ENCODE data around the gene C1orf35. TPM values are rescaled to one million over a fixed set of nuclear protein-coding genes. Genes with fewer than 3 reads are reported as not detected.

C1orf35 gene
- total and polyA plus RNA-seq, 7 donors = 3.6 to 8.2 (median 5.7) TPM

DNA sequence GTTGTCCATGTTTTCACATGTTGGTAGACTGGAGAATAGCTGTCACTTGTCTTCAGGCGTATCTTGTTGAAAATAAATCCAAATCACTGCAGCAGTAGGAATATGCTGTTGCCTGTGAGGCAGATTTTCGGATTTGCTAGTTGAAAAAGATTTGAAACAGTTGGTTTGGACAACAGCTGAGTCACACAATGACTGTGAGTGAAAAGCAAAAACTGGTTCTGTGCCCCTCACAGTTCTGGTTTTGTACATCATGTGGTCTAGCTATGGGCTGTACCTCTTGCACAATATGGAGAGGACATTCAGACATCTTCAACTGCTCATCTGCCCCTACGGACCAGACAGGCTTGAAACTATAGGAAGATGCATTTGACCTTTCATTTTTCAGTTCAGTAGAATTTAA lies 18.8 kb downstream of the C1orf35 start:
- peak overlapping the region; percentile 100 for H3K27ac ChIP-seq
- H3K27me3 ChIP-seq (ENCODE audit: insufficient read depth in 3 of 3, low read length in 2 of 3) = no peaks in the 10 kb centered on the region
- H3K4me3 ChIP-seq = peak overlapping the region; percentile 99
- intact Hi-C loops (cut with DNase I) = loop anchor here in 1 of 2 donors (2.0 to 10.0 kb wide), 2 partner anchors 18 to 350 kb away; partner anchors contain the start of genes C1orf35, JMJD4 and SNAP47
- no peak for TF ChIP-seq CTCF (IDR thresholded peaks at IDR 0.05)
- peaks cover 62% of the 10 kb centered on the region for H3K4me1 ChIP-seq
- peaks cover 0 to 5% of the 10 kb centered on the region in 2 donors for H3K36me3 ChIP-seq (ENCODE audit: insufficient read depth in 1 of 2, low read depth in 1 of 2)
- ATAC-seq (peak in 3 of 4 donors; percentile 20 to 60 (median 29)), DNase-seq (peak; percentile 7 to 11)
- WGBS, 3 donors = 6 to 14% (median 13%) methylated on average over 3 of the region's 3 CpGs
- no peaks in the 10 kb centered on the region for H3K9me3 ChIP-seq

DNA sequence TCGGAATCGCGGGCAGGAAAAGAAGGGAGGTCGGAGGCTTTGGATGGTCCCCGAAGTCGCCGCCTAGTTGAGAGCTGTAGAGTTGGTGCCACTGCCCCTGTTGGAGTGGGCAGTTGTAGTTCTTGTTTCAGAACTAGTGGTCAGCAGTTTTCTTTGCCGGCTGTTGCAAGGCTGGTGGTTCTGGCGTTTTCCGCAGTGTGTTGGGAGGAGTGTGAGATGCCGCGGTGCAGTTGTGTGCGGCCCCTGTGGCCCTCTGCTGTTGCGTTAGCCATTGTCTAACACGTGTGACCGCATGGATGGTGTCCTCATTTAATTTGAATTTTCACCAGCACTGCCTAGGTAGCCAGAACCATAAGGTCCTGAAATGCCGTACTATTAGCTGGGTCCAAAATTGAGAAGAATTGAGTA lies 19.2 kb downstream of the C1orf35 start:
- Histone ChIP-seq H3K36me3 (ENCODE audit: insufficient read depth in 1 of 2, low read depth in 1 of 2) (peaks cover 0 to 5% of the 10 kb centered on the region in 2 donors), H3K9me3 (no peaks in the 10 kb centered on the region), H3K27ac (peak overlapping the region; percentile 100), H3K4me1 (peaks cover 58% of the 10 kb centered on the region), H3K4me3 (peak overlapping the region; percentile 99), H3K27me3 (ENCODE audit: insufficient read depth in 3 of 3, low read length in 2 of 3) (no peaks in the 10 kb centered on the region)
- intact Hi-C loops (cut with DNase I) = loop anchor here in 1 of 2 donors (2.0 to 10.0 kb wide), 2 partner anchors 19 to 349 kb away; partner anchors contain the start of genes C1orf35, JMJD4 and SNAP47
- TF ChIP-seq CTCF (IDR thresholded peaks at IDR 0.05) = no peak
- 1 to 3% (median 2%) methylated on average over 17 of the region's 17 CpGs for WGBS, 3 donors
- ATAC-seq = peak; percentile 8 to 32 (median 16)
- DNase-seq = peak; percentile 34 to 69

DNA sequence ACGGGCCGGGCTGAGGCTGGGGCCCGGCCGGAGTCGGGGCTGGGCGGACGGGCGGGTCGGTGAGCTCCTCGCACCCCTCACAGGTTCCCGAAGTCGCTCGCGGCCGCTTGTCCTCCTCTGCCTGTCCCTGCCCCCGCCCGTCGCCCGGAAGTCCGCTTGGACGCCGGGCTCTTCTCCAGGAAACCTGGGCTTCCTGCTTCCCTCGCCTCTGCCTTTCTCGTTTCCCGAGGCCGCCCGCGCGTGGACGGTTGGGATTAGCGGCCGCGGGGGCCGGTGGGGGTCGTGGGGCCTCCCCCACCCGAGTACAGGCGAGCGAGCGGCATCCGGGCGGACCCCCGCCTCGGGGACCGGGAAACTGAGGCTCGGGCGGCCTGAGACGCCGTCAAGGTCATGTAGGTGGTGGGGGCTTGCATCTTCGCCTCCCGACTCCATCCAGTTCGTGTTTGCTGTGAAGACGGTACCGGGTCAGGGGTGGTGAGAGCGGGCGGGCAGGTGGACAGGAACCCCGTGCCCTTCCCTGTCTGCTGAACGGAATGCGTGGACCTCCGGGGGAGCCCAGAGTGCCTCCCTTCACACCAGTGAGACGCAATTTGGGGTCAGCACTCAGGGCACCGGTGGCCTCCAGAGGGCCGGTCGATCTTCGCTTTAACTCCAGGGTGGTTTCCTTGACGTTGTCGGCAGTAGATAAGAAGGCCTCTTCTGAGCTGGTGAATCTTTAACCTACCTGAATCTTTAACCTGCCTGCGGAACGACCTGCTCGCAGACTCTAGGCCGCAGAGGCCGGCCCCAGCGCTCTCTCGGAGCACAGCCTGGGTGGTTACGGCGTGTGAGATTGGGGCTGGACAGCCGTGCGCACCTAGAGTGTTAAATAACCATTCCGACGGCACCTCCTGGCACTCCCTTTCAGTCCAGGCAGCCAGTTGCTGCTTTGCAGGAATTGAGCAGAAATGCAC lies 19.9 kb downstream of the C1orf35 start:
- no peak for TF ChIP-seq CTCF (IDR thresholded peaks at IDR 0.05)
- peak; percentile 16 to 30 (median 24) for ATAC-seq
- intact Hi-C loops (cut with DNase I) = loop anchor here in 1 of 2 donors (10.0 kb wide), 1 partner anchor 348 kb away; the partner anchor contains the start of genes JMJD4 and SNAP47
- no peaks in the 10 kb centered on the region for H3K27me3 ChIP-seq (ENCODE audit: insufficient read depth in 3 of 3, low read length in 2 of 3)
- peak; percentile 69 to 86 for DNase-seq
- peaks cover 51% of the 10 kb centered on the region for H3K4me1 ChIP-seq
- H3K9me3 ChIP-seq = no peaks in the 10 kb centered on the region
- peak overlapping the region; percentile 100 for H3K27ac ChIP-seq
- WGBS, 3 donors = 0 to 1% (median 0%) methylated on average over 56 to 79 of the region's 79 CpGs
- peak overlapping the region; percentile 99 for H3K4me3 ChIP-seq
- peaks cover 0 to under 1% of the 10 kb centered on the region in 2 donors for H3K36me3 ChIP-seq (ENCODE audit: insufficient read depth in 1 of 2, low read depth in 1 of 2)

DNA sequence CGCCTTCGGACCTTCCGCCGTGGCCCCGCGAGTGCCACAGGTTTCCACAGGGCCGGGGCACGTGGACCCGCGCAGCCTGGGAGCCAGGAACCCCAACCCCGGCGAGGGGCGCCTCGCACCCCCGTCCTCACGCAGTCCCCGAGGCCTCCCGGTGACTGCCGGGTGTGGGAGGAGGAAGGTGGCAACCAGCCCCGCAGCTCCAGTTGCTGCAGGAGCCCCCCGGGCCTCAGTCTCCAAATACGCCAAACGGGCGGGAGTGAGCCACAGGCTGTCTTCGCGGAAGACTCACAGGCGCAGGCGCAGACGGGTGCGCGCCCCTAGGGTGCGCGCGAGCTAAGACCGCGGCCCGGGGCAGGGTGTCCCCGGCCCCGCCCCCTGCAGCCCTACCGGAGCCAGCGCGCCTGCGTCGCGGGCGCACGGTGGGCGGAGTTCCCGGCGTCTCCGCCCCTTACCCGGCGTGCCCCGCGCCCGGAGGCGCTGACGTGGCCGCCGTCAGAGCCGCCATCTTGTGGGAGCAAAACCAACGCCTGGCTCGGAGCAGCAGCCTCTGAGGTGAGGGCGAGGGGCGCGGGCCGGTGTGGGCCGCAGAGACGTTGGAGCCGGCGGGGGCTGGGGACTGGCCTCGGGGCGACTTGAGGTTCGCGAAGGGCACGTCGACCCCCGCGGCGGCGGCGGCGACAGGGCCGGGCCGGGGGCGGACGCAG lies 20.8 kb downstream of the C1orf35 start, which contains the start of gene ARF1:
ARF1 (plus strand) TSS at position 495 of the 704 bp plus-strand sequence. CDS start 14,407 bp downstream, outside the sequence.
- Histone ChIP-seq H3K9me3 (no peaks in the 10 kb centered on the region), H3K4me1 (peaks cover 43% of the 10 kb centered on the region), H3K27ac (peak within 1 kb of the TSS; percentile 100), H3K4me3 (peak within 1 kb of the TSS; percentile 99), H3K36me3 (ENCODE audit: insufficient read depth in 1 of 2, low read depth in 1 of 2) (no peaks in the 10 kb centered on the region), H3K27me3 (ENCODE audit: insufficient read depth in 3 of 3, low read length in 2 of 3) (no peaks in the 10 kb centered on the region)
- no peak for TF ChIP-seq CTCF (IDR thresholded peaks at IDR 0.05)
- ATAC-seq (peak; percentile 90 to 95 (median 94)), DNase-seq (peak; percentile 91 to 96)
- 0 to 1% (median 0%) methylated on average over 43 to 87 of the region's 87 CpGs for WGBS, 3 donors
- intact Hi-C loops (cut with DNase I) = loop anchor here in 1 of 2 donors (10.0 kb wide), 1 partner anchor 348 kb away; the partner anchor contains the start of genes JMJD4 and SNAP47

Measured in psoas muscle (tissue), 8 donors.